HG02870 (cell line): Measurements from ENCODE around the gene KIF1B.
A peak's percentile ranks its signal among the peaks of the same experiment; 100 is the strongest.

Experiments
- ATAC-seq: cut with Tn5 transposase; IDR thresholded peaks from one replicate; pipeline ENCODE4 v1.9.1; 2021; ENCODE audit warnings: mild to moderate bottlenecking, moderate library complexity; ENCODE audit not compliant: unreplicated experiment

Gene KIF1B

GRCh38 chr1:10209905-10210810 is at the start of gene KIF1B:
Gene KIF1B, plus strand, starts transcription at chr1:10210570. Its CDS starts 21,759 bp downstream, at chr1:10232329.
- peak; percentile 97 for ATAC-seq

GRCh38 chr1:10160907-10161490 is 49.4 kb upstream of the KIF1B start:
- ATAC-seq: no peak

- ATAC-seq: no peak
Observed at GRCh38 chr1:10161541-10162290, 48.7 kb upstream of the KIF1B start.

GRCh38 chr1:10168912-10169514 is 41.4 kb upstream of the KIF1B start:
- no peak for ATAC-seq

- ATAC-seq: peak; percentile 56
Observed at GRCh38 chr1:10170239-10170574, 40.2 kb upstream of the KIF1B start.

- no peak for ATAC-seq
Observed at GRCh38 chr1:10171105-10171767, 39.1 kb upstream of the KIF1B start.

- ATAC-seq: no peak
Observed at GRCh38 chr1:10171995-10172669, 38.2 kb upstream of the KIF1B start.

- ATAC-seq: no peak
Observed at GRCh38 chr1:10173582-10173981, 36.8 kb upstream of the KIF1B start.

GRCh38 chr1:10177876-10178275 is 32.5 kb upstream of the KIF1B start:
- ATAC-seq: no peak

GRCh38 chr1:10178597-10179405 is 31.6 kb upstream of the KIF1B start:
- ATAC-seq: no peak

GRCh38 chr1:10179406-10180091 is 30.8 kb upstream of the KIF1B start:
- ATAC-seq: no peak

GRCh38 chr1:10181154-10181553 is 29.2 kb upstream of the KIF1B start:
- no peak for ATAC-seq

GRCh38 chr1:10185759-10186158 is 24.6 kb upstream of the KIF1B start:
- ATAC-seq: no peak

GRCh38 chr1:10186331-10187025 is 23.9 kb upstream of the KIF1B start:
- no peak for ATAC-seq

GRCh38 chr1:10187026-10187334 is 23.4 kb upstream of the KIF1B start:
- no peak for ATAC-seq

GRCh38 chr1:10188133-10188650 is 22.2 kb upstream of the KIF1B start:
- ATAC-seq: no peak

- ATAC-seq: peak; percentile 44
Observed at GRCh38 chr1:10189659-10190058, 20.7 kb upstream of the KIF1B start.

- no peak for ATAC-seq
Observed at GRCh38 chr1:10192263-10192662, 18.1 kb upstream of the KIF1B start.
